Measurements from ENCODE around the gene TMEM94. TPM values are rescaled to one million over a fixed set of nuclear protein-coding genes. Genes with fewer than 3 reads are reported as not detected.

The TMEM94 gene
- total and polyA plus RNA-seq, 2 of the 13 experiments (the other 11 are each of a cell fraction or from before 2014, with no cell fraction given) = 32.6 to 134 TPM

GRCh38 chr17:75456039-75456416, 407 bp upstream of the TMEM94 start:
- ChIA-PET POLR2A (interaction anchor here (0.6 to 3.4 kb wide), 36 partner anchors 8 to 486 kb away, joined by 3 to 35 read pairs (median 4); partner anchors contain the start of genes ATP5PD, GGA3, GRB2 and KCTD2), CTCF (ENCODE audit: low intra/inter-chr PET ratio, low total read pairs) (no interaction called here)
- BruUV-seq (replicated peaks) = TSS peak; percentile 81
- Histone ChIP-seq H3K9me3 (ENCODE audit: low read length) (no peaks in the 10 kb centered on the region), H3K9ac (ENCODE audit: insufficient read depth, low read depth, low read length) (peak overlapping the region; percentile 92), H4K20me1 (ENCODE audit: insufficient read depth, low read length) (no peaks in the 10 kb centered on the region), H3K4me2 (ENCODE audit: low read depth, low read length) (peak overlapping the region; percentile 80), H2AFZ (ENCODE audit: low read length) (no peak overlapping the region), H3K27me3 (ENCODE audit: control insufficient read depth in 1 of 2, insufficient read depth in 2 of 2, low read length in 2 of 2) (no peaks in the 10 kb centered on the region; a peak in 1 of 5 replicates), H3K36me3 (replicated peaks in 1 of 2; ENCODE audit: control insufficient read depth in 1 of 2, insufficient read depth in 2 of 2, low read length in 2 of 2) (no peaks in the 10 kb centered on the region), H3K79me2 (ENCODE audit: insufficient read depth, low read length) (peaks cover 22% of the 10 kb centered on the region), H3K27ac (ENCODE audit: extremely low read length, insufficient read depth, low read length) (peak overlapping the region; percentile 93), H3K4me3 (replicated peaks in 1 of 3; ENCODE audit: insufficient read depth in 1 of 3, low read depth in 2 of 3, low read length in 3 of 3) (peak overlapping the region; percentile 57 to 98 (median 87)), H3K4me1 (ENCODE audit: insufficient read depth, low read length) (peaks cover 90% of the 10 kb centered on the region)
- in situ Hi-C loops (cut with HindIII; ENCODE audit: extremely low pct_ligation_motif_present, low pct_unique_long_range_greater_than_20kb) (no loop called here), intact Hi-C loops (cut with micrococcal nuclease; ENCODE audit: unreplicated experiment) (loop anchor here (5.0 kb wide), 1 partner anchor 56 kb away; no protein-coding TSS in a partner anchor)
- no peak for DNase-seq (ENCODE audit: low spot score)
- FAIRE-seq = no peak
- ATAC-seq = peak; percentile 10
- under 1% methylated on average over 13 of the region's 13 CpGs for WGBS (ENCODE audit: low lambda C conversion rate)
- TF ChIP-seq STAG1 (CRISPR knock-in tag; IDR thresholded peaks at IDR 0.05) = no peak
- TF ChIP-seq ZNF18 (CRISPR knock-in tag; IDR thresholded peaks at IDR 0.05; ENCODE audit: insufficient replicate concordance) = peak; percentile 10
- no peak for TF ChIP-seq RARA (CRISPR knock-in tag; IDR thresholded peaks at IDR 0.05)
- TF ChIP-seq SIN3A (IDR thresholded peaks at IDR 0.05; ENCODE audit: borderline replicate concordance, low read depth, low read length) = peak; percentile 79
- peak; percentile 9; the same call in 1 of the 2 replicates for TF ChIP-seq HOMEZ (CRISPR knock-in tag; IDR thresholded peaks at IDR 0.05; ENCODE audit: low read depth)
- peak; percentile 81; the same call in 1 of the 2 replicates for TF ChIP-seq SNAPC5 (CRISPR knock-in tag; IDR thresholded peaks at IDR 0.05; ENCODE audit: borderline replicate concordance)
- TF ChIP-seq POLR2AphosphoS5 (IDR thresholded peaks at IDR 0.05; ENCODE audit: low read depth, low read length) = peak; percentile 94; the same call in 1 of the 2 replicates
- TF ChIP-seq ZNF44 (CRISPR knock-in tag; IDR thresholded peaks at IDR 0.05) = peak; percentile 77
- TF ChIP-seq SP2 (CRISPR knock-in tag; IDR thresholded peaks at IDR 0.05) = no peak
- TF ChIP-seq TARDBP (CRISPR knock-in tag; IDR thresholded peaks at IDR 0.05) = no peak
- TF ChIP-seq ZC3H13 (CRISPR knock-in tag; IDR thresholded peaks at IDR 0.05) = peak; percentile 21; the same call in 1 of the 2 replicates
- TF ChIP-seq NR2F6 (IDR thresholded peaks at IDR 0.05) = no peak
- no peak for TF ChIP-seq NR2F6 (CRISPR knock-in tag; IDR thresholded peaks at IDR 0.05)
- no peak for TF ChIP-seq ZNF501 (CRISPR knock-in tag; IDR thresholded peaks at IDR 0.05)
- TF ChIP-seq DNMT3B (CRISPR knock-in tag; conservative IDR thresholded peaks at IDR 0.05) = 0 out of 2 replicates have a peak, but pooled peaks have one; percentile 74
- peak; percentile 74; the same call in 1 of the 2 replicates for TF ChIP-seq RORA (CRISPR knock-in tag; IDR thresholded peaks at IDR 0.05)
- TF ChIP-seq ZBTB3 (CRISPR knock-in tag; IDR thresholded peaks at IDR 0.05; ENCODE audit: borderline replicate concordance, low read depth) = no peak
- TF ChIP-seq ZSCAN5A (CRISPR knock-in tag; IDR thresholded peaks at IDR 0.05; ENCODE audit: borderline replicate concordance) = 0 out of 2 replicates have a peak, but pooled peaks have one; percentile 37
- peak; percentile 44; the same call in 1 of the 2 replicates for TF ChIP-seq NFIC (IDR thresholded peaks at IDR 0.05; ENCODE audit: low read length)
- peak; percentile 2; the same call in 1 of the 2 replicates for TF ChIP-seq SNAI1 (CRISPR knock-in tag; IDR thresholded peaks at IDR 0.05; ENCODE audit: borderline replicate concordance)
- TF ChIP-seq HNRNPUL1 (IDR thresholded peaks at IDR 0.05; ENCODE audit: low read depth, low read length) = no peak

All from HepG2 (cell line).